ENCODE data around the gene DENND1A. TPM values are rescaled to one million over a fixed set of nuclear protein-coding genes. Genes with fewer than 3 reads are reported as not detected.

DENND1A gene
- total and polyA plus RNA-seq, 2 of the 13 experiments (the other 11 are each of a cell fraction or from before 2014, with no cell fraction given) = 14.8 to 30.1 TPM

DNA sequence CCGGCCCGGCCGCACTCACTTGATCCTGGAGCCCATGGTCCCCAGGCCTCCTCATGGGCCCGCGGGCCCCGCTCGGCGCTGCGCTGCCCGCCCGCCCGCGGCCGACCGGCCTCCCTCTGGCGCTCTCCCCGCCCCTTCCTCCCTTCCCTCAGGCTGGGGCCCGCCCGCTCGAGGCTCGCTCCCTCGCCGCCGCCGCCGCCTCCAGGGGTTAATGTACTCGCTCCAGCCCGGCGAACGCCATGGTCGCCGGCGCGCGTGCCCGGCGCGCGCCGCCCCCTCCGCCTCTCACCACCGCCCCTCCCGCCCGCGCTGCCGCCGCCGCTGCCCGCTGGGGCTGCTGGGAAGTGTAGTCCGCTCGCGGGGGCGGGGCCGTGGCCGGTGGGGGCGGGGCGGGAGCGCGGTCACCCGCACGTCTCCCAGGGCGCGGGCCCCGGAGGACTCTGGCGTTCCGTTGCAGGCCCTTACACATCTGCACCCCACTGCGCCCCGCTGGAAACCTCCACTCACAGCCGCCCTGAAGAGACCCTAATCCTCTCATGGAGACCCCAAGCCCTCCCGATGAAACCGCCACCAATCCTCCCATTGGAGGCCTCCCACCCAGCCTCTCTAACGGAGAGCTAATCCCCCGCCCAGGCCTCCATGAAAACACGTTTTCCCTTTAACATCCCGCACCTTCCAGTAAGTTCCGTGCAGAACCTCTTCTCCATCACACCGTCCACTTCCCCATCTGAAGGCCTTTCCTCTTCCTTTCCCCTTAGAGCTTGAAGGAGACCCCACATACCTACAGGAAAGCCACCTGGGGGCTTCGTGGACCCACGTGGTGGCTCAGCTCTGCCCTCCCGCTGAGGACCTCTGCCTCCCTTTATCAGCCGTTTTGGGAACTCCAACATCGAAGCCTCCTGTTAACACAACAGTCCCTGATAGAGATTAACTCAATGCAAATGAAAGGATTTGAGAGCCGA lies at the start of gene DENND1A (continued):
- TF ChIP-seq GABPB1 (CRISPR knock-in tag; IDR thresholded peaks at IDR 0.05) = peak; percentile 62; the same call in 1 of the 2 replicates
- peak; percentile 79; the same call in 1 of the 2 replicates for TF ChIP-seq ZBTB7A (CRISPR knock-in tag; IDR thresholded peaks at IDR 0.05)
- TF ChIP-seq BRD4 (CRISPR knock-in tag; IDR thresholded peaks at IDR 0.05) = 0 out of 2 replicates have a peak, but pooled peaks have one; percentile 5
- 0 out of 2 replicates have a peak, but pooled peaks have one; percentile 50 for TF ChIP-seq ZNF468 (CRISPR knock-in tag; IDR thresholded peaks at IDR 0.05)
- 0 out of 2 replicates have a peak, but pooled peaks have one; percentile 33 for TF ChIP-seq ZNF709 (CRISPR knock-in tag; IDR thresholded peaks at IDR 0.05)
- no peak for TF ChIP-seq NCOA5 (CRISPR knock-in tag; IDR thresholded peaks at IDR 0.05)
- no peak for TF ChIP-seq RERE (CRISPR knock-in tag; IDR thresholded peaks at IDR 0.05; ENCODE audit: low read depth)
- TF ChIP-seq ZNF30 (CRISPR knock-in tag; IDR thresholded peaks at IDR 0.05) = 0 out of 2 replicates have a peak, but pooled peaks have one; percentile 68
- peak; percentile 29; the same call in 1 of the 2 replicates for TF ChIP-seq TFDP2 (CRISPR knock-in tag; IDR thresholded peaks at IDR 0.05)
- TF ChIP-seq NCOA2 (CRISPR knock-in tag; IDR thresholded peaks at IDR 0.05) = peak; percentile 28; the same call in 1 of the 2 replicates
- TF ChIP-seq, protein P1, sequence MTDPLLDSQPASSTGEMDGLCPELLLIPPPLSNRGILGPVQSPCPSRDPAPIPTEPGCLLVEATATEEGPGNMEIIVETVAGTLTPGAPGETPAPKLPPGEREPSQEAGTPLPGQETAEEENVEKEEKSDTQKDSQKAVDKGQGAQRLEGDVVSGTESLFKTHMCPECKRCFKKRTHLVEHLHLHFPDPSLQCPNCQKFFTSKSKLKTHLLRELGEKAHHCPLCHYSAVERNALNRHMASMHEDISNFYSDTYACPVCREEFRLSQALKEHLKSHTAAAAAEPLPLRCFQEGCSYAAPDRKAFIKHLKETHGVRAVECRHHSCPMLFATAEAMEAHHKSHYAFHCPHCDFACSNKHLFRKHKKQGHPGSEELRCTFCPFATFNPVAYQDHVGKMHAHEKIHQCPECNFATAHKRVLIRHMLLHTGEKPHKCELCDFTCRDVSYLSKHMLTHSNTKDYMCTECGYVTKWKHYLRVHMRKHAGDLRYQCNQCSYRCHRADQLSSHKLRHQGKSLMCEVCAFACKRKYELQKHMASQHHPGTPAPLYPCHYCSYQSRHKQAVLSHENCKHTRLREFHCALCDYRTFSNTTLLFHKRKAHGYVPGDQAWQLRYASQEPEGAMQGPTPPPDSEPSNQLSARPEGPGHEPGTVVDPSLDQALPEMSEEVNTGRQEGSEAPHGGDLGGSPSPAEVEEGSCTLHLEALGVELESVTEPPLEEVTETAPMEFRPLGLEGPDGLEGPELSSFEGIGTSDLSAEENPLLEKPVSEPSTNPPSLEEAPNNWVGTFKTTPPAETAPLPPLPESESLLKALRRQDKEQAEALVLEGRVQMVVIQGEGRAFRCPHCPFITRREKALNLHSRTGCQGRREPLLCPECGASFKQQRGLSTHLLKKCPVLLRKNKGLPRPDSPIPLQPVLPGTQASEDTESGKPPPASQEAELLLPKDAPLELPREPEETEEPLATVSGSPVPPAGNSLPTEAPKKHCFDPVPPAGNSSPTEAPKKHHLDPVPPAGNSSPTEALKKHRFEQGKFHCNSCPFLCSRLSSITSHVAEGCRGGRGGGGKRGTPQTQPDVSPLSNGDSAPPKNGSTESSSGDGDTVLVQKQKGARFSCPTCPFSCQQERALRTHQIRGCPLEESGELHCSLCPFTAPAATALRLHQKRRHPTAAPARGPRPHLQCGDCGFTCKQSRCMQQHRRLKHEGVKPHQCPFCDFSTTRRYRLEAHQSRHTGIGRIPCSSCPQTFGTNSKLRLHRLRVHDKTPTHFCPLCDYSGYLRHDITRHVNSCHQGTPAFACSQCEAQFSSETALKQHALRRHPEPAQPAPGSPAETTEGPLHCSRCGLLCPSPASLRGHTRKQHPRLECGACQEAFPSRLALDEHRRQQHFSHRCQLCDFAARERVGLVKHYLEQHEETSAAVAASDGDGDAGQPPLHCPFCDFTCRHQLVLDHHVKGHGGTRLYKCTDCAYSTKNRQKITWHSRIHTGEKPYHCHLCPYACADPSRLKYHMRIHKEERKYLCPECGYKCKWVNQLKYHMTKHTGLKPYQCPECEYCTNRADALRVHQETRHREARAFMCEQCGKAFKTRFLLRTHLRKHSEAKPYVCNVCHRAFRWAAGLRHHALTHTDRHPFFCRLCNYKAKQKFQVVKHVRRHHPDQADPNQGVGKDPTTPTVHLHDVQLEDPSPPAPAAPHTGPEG (CRISPR knock-in tag; IDR thresholded peaks at IDR 0.05) = peak; percentile 99
- TF ChIP-seq CENPX (CRISPR knock-in tag; IDR thresholded peaks at IDR 0.05) = no peak
- peak; percentile 23; the same call in 1 of the 2 replicates for TF ChIP-seq SPEN (CRISPR knock-in tag; IDR thresholded peaks at IDR 0.05; ENCODE audit: low read depth)
